ENCODE measurements around the gene SSRP1. TPM values are rescaled to one million over a fixed set of nuclear protein-coding genes. Genes with fewer than 3 reads are reported as not detected.

The SSRP1 gene
- total and polyA plus RNA-seq, 2 experiments from 2014 or later = 205 to 216 TPM

DNA sequence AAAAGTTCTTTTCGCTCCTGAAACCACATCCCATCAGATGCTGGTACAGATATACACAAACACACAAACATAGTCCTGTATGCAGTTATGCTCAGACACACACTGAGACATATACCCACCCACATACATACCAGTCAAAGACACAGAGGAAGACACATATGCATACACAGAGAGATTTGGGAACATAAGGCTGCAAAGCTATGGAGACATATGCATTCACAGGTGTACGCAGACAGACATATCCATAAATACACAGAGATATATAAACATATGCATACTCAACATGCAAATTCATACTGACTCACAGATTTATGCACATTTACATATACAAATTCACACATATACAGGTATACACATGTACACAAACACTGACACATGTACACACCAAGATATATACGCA is 39.3 kb upstream of the SSRP1 start (continued):
- TF ChIP-seq, protein P1, sequence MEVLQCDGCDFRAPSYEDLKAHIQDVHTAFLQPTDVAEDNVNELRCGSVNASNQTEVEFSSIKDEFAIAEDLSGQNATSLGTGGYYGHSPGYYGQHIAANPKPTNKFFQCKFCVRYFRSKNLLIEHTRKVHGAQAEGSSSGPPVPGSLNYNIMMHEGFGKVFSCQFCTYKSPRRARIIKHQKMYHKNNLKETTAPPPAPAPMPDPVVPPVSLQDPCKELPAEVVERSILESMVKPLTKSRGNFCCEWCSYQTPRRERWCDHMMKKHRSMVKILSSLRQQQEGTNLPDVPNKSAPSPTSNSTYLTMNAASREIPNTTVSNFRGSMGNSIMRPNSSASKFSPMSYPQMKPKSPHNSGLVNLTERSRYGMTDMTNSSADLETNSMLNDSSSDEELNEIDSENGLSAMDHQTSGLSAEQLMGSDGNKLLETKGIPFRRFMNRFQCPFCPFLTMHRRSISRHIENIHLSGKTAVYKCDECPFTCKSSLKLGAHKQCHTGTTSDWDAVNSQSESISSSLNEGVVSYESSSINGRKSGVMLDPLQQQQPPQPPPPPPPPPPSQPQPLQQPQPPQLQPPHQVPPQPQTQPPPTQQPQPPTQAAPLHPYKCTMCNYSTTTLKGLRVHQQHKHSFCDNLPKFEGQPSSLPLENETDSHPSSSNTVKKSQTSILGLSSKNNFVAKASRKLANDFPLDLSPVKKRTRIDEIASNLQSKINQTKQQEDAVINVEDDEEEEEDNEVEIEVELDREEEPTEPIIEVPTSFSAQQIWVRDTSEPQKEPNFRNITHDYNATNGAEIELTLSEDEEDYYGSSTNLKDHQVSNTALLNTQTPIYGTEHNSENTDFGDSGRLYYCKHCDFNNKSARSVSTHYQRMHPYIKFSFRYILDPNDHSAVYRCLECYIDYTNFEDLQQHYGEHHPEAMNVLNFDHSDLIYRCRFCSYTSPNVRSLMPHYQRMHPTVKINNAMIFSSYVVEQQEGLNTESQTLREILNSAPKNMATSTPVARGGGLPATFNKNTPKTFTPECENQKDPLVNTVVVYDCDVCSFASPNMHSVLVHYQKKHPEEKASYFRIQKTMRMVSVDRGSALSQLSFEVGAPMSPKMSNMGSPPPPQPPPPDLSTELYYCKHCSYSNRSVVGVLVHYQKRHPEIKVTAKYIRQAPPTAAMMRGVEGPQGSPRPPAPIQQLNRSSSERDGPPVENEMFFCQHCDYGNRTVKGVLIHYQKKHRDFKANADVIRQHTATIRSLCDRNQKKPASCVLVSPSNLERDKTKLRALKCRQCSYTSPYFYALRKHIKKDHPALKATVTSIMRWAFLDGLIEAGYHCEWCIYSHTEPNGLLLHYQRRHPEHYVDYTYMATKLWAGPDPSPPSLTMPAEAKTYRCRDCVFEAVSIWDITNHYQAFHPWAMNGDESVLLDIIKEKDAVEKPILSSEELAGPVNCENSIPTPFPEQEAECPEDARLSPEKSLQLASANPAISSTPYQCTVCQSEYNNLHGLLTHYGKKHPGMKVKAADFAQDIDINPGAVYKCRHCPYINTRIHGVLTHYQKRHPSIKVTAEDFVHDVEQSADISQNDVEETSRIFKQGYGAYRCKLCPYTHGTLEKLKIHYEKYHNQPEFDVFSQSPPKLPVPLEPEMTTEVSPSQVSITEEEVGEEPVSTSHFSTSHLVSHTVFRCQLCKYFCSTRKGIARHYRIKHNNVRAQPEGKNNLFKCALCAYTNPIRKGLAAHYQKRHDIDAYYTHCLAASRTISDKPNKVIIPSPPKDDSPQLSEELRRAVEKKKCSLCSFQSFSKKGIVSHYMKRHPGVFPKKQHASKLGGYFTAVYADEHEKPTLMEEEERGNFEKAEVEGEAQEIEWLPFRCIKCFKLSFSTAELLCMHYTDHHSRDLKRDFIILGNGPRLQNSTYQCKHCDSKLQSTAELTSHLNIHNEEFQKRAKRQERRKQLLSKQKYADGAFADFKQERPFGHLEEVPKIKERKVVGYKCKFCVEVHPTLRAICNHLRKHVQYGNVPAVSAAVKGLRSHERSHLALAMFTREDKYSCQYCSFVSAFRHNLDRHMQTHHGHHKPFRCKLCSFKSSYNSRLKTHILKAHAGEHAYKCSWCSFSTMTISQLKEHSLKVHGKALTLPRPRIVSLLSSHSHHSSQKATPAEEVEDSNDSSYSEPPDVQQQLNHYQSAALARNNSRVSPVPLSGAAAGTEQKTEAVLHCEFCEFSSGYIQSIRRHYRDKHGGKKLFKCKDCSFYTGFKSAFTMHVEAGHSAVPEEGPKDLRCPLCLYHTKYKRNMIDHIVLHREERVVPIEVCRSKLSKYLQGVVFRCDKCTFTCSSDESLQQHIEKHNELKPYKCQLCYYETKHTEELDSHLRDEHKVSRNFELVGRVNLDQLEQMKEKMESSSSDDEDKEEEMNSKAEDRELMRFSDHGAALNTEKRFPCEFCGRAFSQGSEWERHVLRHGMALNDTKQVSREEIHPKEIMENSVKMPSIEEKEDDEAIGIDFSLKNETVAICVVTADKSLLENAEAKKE (CRISPR knock-in tag; IDR thresholded peaks at IDR 0.05) = no peak
- no peak for TF ChIP-seq NANOG (IDR thresholded peaks at IDR 0.05; ENCODE audit: borderline replicate concordance)
- no peak for TF ChIP-seq ZNF114 (CRISPR knock-in tag; IDR thresholded peaks at IDR 0.05)
- TF ChIP-seq, protein P2, sequence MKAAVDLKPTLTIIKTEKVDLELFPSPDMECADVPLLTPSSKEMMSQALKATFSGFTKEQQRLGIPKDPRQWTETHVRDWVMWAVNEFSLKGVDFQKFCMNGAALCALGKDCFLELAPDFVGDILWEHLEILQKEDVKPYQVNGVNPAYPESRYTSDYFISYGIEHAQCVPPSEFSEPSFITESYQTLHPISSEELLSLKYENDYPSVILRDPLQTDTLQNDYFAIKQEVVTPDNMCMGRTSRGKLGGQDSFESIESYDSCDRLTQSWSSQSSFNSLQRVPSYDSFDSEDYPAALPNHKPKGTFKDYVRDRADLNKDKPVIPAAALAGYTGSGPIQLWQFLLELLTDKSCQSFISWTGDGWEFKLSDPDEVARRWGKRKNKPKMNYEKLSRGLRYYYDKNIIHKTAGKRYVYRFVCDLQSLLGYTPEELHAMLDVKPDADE (IDR thresholded peaks at IDR 0.05) = no peak
- no peak for TF ChIP-seq POLR2AphosphoS5 (IDR thresholded peaks at IDR 0.05; ENCODE audit: low read depth)
- no peak for TF ChIP-seq ZNF331 (CRISPR knock-in tag; IDR thresholded peaks at IDR 0.05; ENCODE audit: low read depth)
- TF ChIP-seq EZH2phosphoT487 (IDR thresholded peaks at IDR 0.05; ENCODE audit: unreplicated experiment) = no peak
- TF ChIP-seq EZH2 (IDR thresholded peaks at IDR 0.05; ENCODE audit: low read depth, unreplicated experiment) = no peak
- TF ChIP-seq, protein P3, sequence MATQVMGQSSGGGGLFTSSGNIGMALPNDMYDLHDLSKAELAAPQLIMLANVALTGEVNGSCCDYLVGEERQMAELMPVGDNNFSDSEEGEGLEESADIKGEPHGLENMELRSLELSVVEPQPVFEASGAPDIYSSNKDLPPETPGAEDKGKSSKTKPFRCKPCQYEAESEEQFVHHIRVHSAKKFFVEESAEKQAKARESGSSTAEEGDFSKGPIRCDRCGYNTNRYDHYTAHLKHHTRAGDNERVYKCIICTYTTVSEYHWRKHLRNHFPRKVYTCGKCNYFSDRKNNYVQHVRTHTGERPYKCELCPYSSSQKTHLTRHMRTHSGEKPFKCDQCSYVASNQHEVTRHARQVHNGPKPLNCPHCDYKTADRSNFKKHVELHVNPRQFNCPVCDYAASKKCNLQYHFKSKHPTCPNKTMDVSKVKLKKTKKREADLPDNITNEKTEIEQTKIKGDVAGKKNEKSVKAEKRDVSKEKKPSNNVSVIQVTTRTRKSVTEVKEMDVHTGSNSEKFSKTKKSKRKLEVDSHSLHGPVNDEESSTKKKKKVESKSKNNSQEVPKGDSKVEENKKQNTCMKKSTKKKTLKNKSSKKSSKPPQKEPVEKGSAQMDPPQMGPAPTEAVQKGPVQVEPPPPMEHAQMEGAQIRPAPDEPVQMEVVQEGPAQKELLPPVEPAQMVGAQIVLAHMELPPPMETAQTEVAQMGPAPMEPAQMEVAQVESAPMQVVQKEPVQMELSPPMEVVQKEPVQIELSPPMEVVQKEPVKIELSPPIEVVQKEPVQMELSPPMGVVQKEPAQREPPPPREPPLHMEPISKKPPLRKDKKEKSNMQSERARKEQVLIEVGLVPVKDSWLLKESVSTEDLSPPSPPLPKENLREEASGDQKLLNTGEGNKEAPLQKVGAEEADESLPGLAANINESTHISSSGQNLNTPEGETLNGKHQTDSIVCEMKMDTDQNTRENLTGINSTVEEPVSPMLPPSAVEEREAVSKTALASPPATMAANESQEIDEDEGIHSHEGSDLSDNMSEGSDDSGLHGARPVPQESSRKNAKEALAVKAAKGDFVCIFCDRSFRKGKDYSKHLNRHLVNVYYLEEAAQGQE (IDR thresholded peaks at IDR 0.05; ENCODE audit: unreplicated experiment) = no peak
